Measurements from ENCODE around the gene C12orf76.

DNA sequence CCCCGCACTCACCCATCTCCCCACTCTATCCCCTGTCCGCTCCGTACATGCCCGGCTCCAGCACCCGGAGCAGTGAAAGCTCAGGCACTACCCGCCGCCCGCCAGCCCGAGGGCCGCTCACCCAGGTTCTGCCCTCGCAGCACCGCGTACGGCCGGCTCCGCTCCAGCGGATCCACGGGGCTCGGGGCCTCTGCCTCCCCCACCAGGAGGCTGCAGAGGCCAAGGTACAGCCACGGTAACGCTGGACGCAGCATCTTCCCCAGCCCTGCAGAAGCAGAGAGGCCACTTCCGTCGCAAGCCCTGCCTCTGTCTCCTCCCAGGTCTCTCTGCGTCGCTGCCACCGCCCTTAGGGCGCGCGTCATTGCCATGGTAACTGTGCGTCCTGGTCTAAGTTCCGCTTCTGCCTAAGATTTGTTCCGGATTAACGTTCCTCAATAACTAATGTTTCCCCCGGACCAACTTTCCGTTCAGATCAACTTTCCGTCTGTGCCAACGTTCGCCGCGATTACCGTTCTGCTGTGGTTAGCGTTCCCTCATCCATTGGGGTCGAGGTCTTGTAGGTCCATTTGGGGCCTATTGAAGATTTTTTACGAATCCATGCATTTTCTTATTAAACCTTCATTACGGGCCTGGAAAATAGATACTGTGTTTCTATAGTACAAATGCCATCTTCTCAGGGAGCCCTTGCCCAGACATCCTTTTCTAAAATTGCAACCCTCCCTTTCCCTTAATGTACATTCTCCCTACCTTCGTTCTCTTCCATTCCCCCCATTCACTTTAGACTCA, at the start of gene C12orf76:
- TF ChIP-seq, protein P1, sequence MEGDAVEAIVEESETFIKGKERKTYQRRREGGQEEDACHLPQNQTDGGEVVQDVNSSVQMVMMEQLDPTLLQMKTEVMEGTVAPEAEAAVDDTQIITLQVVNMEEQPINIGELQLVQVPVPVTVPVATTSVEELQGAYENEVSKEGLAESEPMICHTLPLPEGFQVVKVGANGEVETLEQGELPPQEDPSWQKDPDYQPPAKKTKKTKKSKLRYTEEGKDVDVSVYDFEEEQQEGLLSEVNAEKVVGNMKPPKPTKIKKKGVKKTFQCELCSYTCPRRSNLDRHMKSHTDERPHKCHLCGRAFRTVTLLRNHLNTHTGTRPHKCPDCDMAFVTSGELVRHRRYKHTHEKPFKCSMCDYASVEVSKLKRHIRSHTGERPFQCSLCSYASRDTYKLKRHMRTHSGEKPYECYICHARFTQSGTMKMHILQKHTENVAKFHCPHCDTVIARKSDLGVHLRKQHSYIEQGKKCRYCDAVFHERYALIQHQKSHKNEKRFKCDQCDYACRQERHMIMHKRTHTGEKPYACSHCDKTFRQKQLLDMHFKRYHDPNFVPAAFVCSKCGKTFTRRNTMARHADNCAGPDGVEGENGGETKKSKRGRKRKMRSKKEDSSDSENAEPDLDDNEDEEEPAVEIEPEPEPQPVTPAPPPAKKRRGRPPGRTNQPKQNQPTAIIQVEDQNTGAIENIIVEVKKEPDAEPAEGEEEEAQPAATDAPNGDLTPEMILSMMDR (IDR thresholded peaks at IDR 0.05; ENCODE audit: poor library complexity): no peak
- TF ChIP-seq EZH2 (IDR thresholded peaks at IDR 0.05; ENCODE audit: borderline replicate concordance) (no peak), EZH2phosphoT487 (IDR thresholded peaks at IDR 0.05; ENCODE audit: low read depth, severe bottlenecking, unreplicated experiment) (no peak)

Measured in hepatocyte (in vitro differentiated cells).